H9 (cell line): ENCODE results near the gene COL23A1. TPM values are rescaled to one million over a fixed set of nuclear protein-coding genes. Genes with fewer than 3 reads are reported as not detected.
A peak's percentile ranks its signal among the peaks of the same experiment; 100 is the strongest.

Experiments
- DNase-seq: peaks from one replicate; pipeline ENCODE4 v3.0.0-alpha.2; 2017
- H2AFZ ChIP-seq: one replicate; pipeline ENCODE4 v1.6.1; 2013; ENCODE audit warnings: mild to moderate bottlenecking, low read length, control low read depth, moderate library complexity
- H2AK5ac ChIP-seq: 2 replicates; pipeline ENCODE4 v1.6.1; 2013; ENCODE audit warnings: low read length, control low read depth, mixed read lengths; ENCODE audit not compliant: insufficient read length
- H2BK120ac ChIP-seq: one replicate; pipeline ENCODE4 v1.6.1; 2013; ENCODE audit warnings: low read depth, mild to moderate bottlenecking, low read length, control low read depth, inconsistent platforms; ENCODE audit not compliant: poor library complexity, severe bottlenecking
- H2BK12ac ChIP-seq: 2 replicates; pipeline ENCODE4 v1.6.1; 2013; ENCODE audit warnings: low read length, control low read depth, mixed read lengths, low read depth; ENCODE audit not compliant: insufficient read length
- H2BK15ac ChIP-seq: 2 replicates; pipeline ENCODE4 v1.6.1; 2013; ENCODE audit warnings: low read depth, low read length, control low read depth
- H2BK20ac ChIP-seq: one replicate; pipeline ENCODE4 v1.6.1; 2013; ENCODE audit warnings: low read depth, mild to moderate bottlenecking, low read length, control low read depth, inconsistent platforms; ENCODE audit not compliant: poor library complexity, severe bottlenecking
- H2BK5ac ChIP-seq: 2 replicates; pipeline ENCODE4 v1.6.1; 2013; ENCODE audit warnings: low read length, control low read depth, mixed read lengths; ENCODE audit not compliant: insufficient read length
- H3K14ac ChIP-seq: 2 replicates; pipeline ENCODE4 v1.6.1; 2013; ENCODE audit warnings: low read length, control low read depth; ENCODE audit not compliant: insufficient read depth
- H3K18ac ChIP-seq: 2 replicates; pipeline ENCODE4 v1.6.1; 2013; ENCODE audit warnings: low read depth, mild to moderate bottlenecking, mixed read lengths, low read length, control low read depth; ENCODE audit not compliant: insufficient read length
- H3K23ac ChIP-seq: 2 replicates; pipeline ENCODE4 v1.6.1; 2013; ENCODE audit warnings: low read length, control low read depth, mixed read lengths, low read depth; ENCODE audit not compliant: insufficient read length
- H3K23me2 ChIP-seq: 2 replicates; pipeline ENCODE4 v1.6.1; 2013; ENCODE audit warnings: low read depth, mild to moderate bottlenecking, mixed read lengths, low read length, control low read depth; ENCODE audit not compliant: insufficient read length, poor library complexity, severe bottlenecking
- H3K27ac ChIP-seq: 2 replicates; pipeline ENCODE4 v1.5.1; 2013; ENCODE audit warnings: low read length, control low read depth, mixed read lengths, low read depth; ENCODE audit not compliant: insufficient read length
- H3K27me3 ChIP-seq: 2 replicates; pipeline ENCODE4 v1.6.1; 2013; ENCODE audit warnings: low read length, control low read depth, inconsistent platforms; ENCODE audit not compliant: insufficient read depth
- H3K4ac ChIP-seq: 2 replicates; pipeline ENCODE4 v1.6.1; 2013; ENCODE audit warnings: low read depth, mild to moderate bottlenecking, control low read depth, inconsistent platforms, low read length, moderate library complexity
- H3K4me1 ChIP-seq: 2 replicates; pipeline ENCODE4 v1.6.1; 2013; ENCODE audit warnings: low read length, control low read depth, inconsistent platforms; ENCODE audit not compliant: insufficient read depth
- H3K4me2 ChIP-seq: 2 replicates; pipeline ENCODE4 v1.6.1; 2013; ENCODE audit warnings: low read length, control low read depth, mixed read lengths; ENCODE audit not compliant: insufficient read length, insufficient read depth
- H3K56ac ChIP-seq: 2 replicates; pipeline ENCODE4 v1.6.1; 2013; ENCODE audit warnings: low read depth, mild to moderate bottlenecking, mixed read lengths, low read length, control low read depth; ENCODE audit not compliant: insufficient read length
- H3K79me1 ChIP-seq: 2 replicates; pipeline ENCODE4 v1.6.1; 2013; ENCODE audit warnings: low read depth, mild to moderate bottlenecking, moderate library complexity, low read length, control low read depth, inconsistent platforms; ENCODE audit not compliant: insufficient read depth, poor library complexity, severe bottlenecking
- H3K79me2 ChIP-seq: 2 replicates; pipeline ENCODE4 v1.6.1; 2013; ENCODE audit warnings: low read length, control low read depth, inconsistent platforms; ENCODE audit not compliant: insufficient read depth
- H3K9ac ChIP-seq: 2 replicates; pipeline ENCODE4 v1.6.1; 2013; ENCODE audit warnings: low read length, control low read depth, mixed read lengths; ENCODE audit not compliant: insufficient read length; ENCODE audit errors: extremely low read depth
- H3K9me3 ChIP-seq: one replicate; pipeline ENCODE4 v1.6.1; 2013; ENCODE audit warnings: low read depth, low read length, inconsistent platforms; ENCODE audit not compliant: control insufficient read depth
- H3T11ph ChIP-seq: one replicate; pipeline ENCODE4 v1.6.1; 2013; ENCODE audit warnings: mild to moderate bottlenecking, low read length, control low read depth, inconsistent platforms
- H4K20me1 ChIP-seq: one replicate; pipeline ENCODE4 v1.6.1; 2013; ENCODE audit not compliant: control insufficient read depth, insufficient read length, insufficient read depth
- H4K5ac ChIP-seq: 2 replicates; pipeline ENCODE4 v1.6.1; 2013; ENCODE audit warnings: low read depth, mild to moderate bottlenecking, mixed read lengths, low read length, control low read depth; ENCODE audit not compliant: insufficient read length
- H4K8ac ChIP-seq: replicated peaks from 2 replicates; pipeline ENCODE4 v1.6.1; 2013; ENCODE audit warnings: low read length, control low read depth, mixed read lengths, low read depth; ENCODE audit not compliant: insufficient read length
- H4K91ac ChIP-seq: 2 replicates; pipeline ENCODE4 v1.6.1; 2013; ENCODE audit warnings: low read depth, mild to moderate bottlenecking, moderate library complexity, mixed read lengths, low read length, control low read depth; ENCODE audit not compliant: insufficient read length
- H3K27ac Mint-ChIP-seq, 3 experiments: 2 replicates in 2 of 3; 3 replicates in 1 of 3; pipeline ENCODE4 v1.8.0; 2020 to 2021; ENCODE audit warnings: mixed read lengths in 3 of 3, mild to moderate bottlenecking in 1 of 3, moderate library complexity in 1 of 3
- H3K27me3 Mint-ChIP-seq: 2 replicates; pipeline ENCODE4 v1.8.0; 2021; ENCODE audit warnings: low read depth, mild to moderate bottlenecking, moderate library complexity, mixed read lengths
- H3K36me3 Mint-ChIP-seq, 3 experiments: 2 replicates in 2 of 3; 3 replicates in 1 of 3; pipeline ENCODE4 v1.8.0; 2020 to 2021; ENCODE audit warnings: low read depth in 3 of 3, mixed read lengths in 3 of 3; ENCODE audit not compliant: insufficient read depth in 1 of 3
- H3K4me1 Mint-ChIP-seq, 2 experiments: 2 replicates each; pipeline ENCODE4 v1.8.0; 2020; ENCODE audit warnings: mixed read lengths in 2 of 2
- H3K4me3 Mint-ChIP-seq, 2 experiments: 2 replicates in 1 of 2; 3 replicates in 1 of 2; pipeline ENCODE4 v1.8.0; 2020 to 2021; ENCODE audit warnings: mild to moderate bottlenecking in 2 of 2, mixed read lengths in 2 of 2, moderate library complexity in 1 of 2
- H3K9me3 Mint-ChIP-seq, 2 experiments: 2 replicates in 1 of 2; 3 replicates in 1 of 2; pipeline ENCODE4 v1.8.0; 2020; ENCODE audit warnings: mild to moderate bottlenecking in 2 of 2, mixed read lengths in 2 of 2, moderate library complexity in 1 of 2
- CTCF ChIP-seq: fragments of 200-600 bp; sonication (generic); conservative IDR thresholded peaks from 3 replicates; pipeline ENCODE4 v1.8.0; 2021; ENCODE audit warnings: antibody characterized with exemption, mild to moderate bottlenecking
- WGBS: extraction: QIAGEN DNeasy Blood & Tissue Kit; methylation state at CpG from one replicate; pipeline ENCODE4 v1.1.7; 2013; ENCODE audit warnings: missing lambda C conversion rate, low lambda C conversion rate, mixed read lengths; ENCODE audit not compliant: insufficient read length; ENCODE audit errors: extremely low coverage; 5-methylcytosine and 5-hydroxymethylcytosine counted together
- total RNA-seq: library from RNA; stranded (reverse); gene quantifications from 2 replicates; pipeline ENCODE4 v1.2.1, GENCODE V29; 2021

COL23A1 gene
- total RNA-seq, 1 experiment from 2014 or later: 2.6 TPM

GRCh38 chr5:178210686-178211085 is 379.5 kb downstream of the COL23A1 start:
- WGBS: no CpG with 5 or more reads among the region's 5 CpGs
- no peak for DNase-seq
- Histone ChIP-seq H3T11ph (no peak overlapping the region), H3K27me3 (no peaks in the 10 kb centered on the region), H3K14ac (no peak overlapping the region), H3K4me1 (no peaks in the 10 kb centered on the region; the same call in 1 of the 2 replicates), H3K27ac (no peak overlapping the region), H2BK12ac (no peak overlapping the region), H4K91ac (no peak overlapping the region), H2AK5ac (no peak overlapping the region), H2BK20ac (no peak overlapping the region), H2AFZ (no peak overlapping the region), H4K20me1 (no peaks in the 10 kb centered on the region), H2BK15ac (no peak overlapping the region), H3K79me2 (peaks cover 17% of the 10 kb centered on the region), H3K23ac (no peak overlapping the region), H3K18ac (no peak overlapping the region), H3K23me2 (peaks cover 7% of the 10 kb centered on the region), H4K8ac (no peak overlapping the region), H3K9me3 (no peaks in the 10 kb centered on the region), H3K56ac (no peak overlapping the region), H3K9ac (no peak overlapping the region), H2BK120ac (no peak overlapping the region), H3K79me1 (peaks cover 9% of the 10 kb centered on the region), H4K5ac (no peak overlapping the region), H3K4me2 (no peak overlapping the region), H3K4ac (no peak overlapping the region), H2BK5ac (no peak overlapping the region)
- Mint-ChIP-seq H3K36me3 (peaks cover 68 to 99% (median 94%) of the 10 kb centered on the region in 3 experiments), H3K4me3 (no peak overlapping the region), H3K27ac (peak overlapping the region in 2 of 3 experiments; percentile 57 to 80; a peak in 1 of 7 replicates), H3K9me3 (no peaks in the 10 kb centered on the region), H3K4me1 (peaks cover 22 to 37% of the 10 kb centered on the region in 2 experiments), H3K27me3 (peaks cover 12% of the 10 kb centered on the region; the same call in 1 of the 2 replicates)
- no peak for TF ChIP-seq CTCF
